Fibroblast of lung (primary cell): ENCODE measurements around the gene SLC44A5. TPM values are rescaled to one million over a fixed set of nuclear protein-coding genes. Genes with fewer than 3 reads are reported as not detected.
"Not testable (repeated sequence)": the region's sequence is repeated elsewhere in the genome, so short reads cannot be mapped to it uniquely, and the experiment has no call there.

Source experiments
- DNase-seq, 2 donors: peaks; one replicate each; pipeline versions ENCODE4 v3.0.0 to v3.0.0-alpha.2; 2010; ENCODE audit warnings: low read depth in 2 of 2
- H2AFZ ChIP-seq: 2 replicates; pipeline ENCODE4 v1.5.1; 2012; ENCODE audit warnings: low read length, control low read depth, inconsistent platforms
- H3K27ac ChIP-seq: 2 replicates; pipeline ENCODE4 v1.5.1; 2011; ENCODE audit warnings: low read length, control low read depth; ENCODE audit not compliant: insufficient read depth
- H3K27me3 ChIP-seq: 2 replicates; pipeline ENCODE4 v1.5.1; 2011; ENCODE audit warnings: mild to moderate bottlenecking, low read length; ENCODE audit not compliant: control insufficient read depth, insufficient read depth
- H3K36me3 ChIP-seq: 2 replicates; pipeline ENCODE4 v1.5.1; 2011; ENCODE audit warnings: low read length; ENCODE audit not compliant: control insufficient read depth, insufficient read depth
- H3K4me1 ChIP-seq: 2 replicates; pipeline ENCODE4 v1.5.1; 2011; ENCODE audit warnings: low read length; ENCODE audit not compliant: control insufficient read depth, insufficient read depth; ENCODE audit errors: extremely low read depth
- H3K4me2 ChIP-seq: 2 replicates; pipeline ENCODE4 v1.5.1; 2011; ENCODE audit warnings: low read length, control low read depth; ENCODE audit not compliant: insufficient read depth; ENCODE audit errors: extremely low read depth
- H3K4me3 ChIP-seq, 4 experiments: fragments of 200-600 bp in 1 of 4; sonication (generic) in 1 of 4; replicated peaks in 1 of 4; 2 replicates each; pipeline ENCODE4 v1.5.1; 2011 to 2016; ENCODE audit warnings: low read length in 4 of 4, low read depth in 3 of 4, mild to moderate bottlenecking in 3 of 4, control low read depth in 2 of 4, inconsistent platforms in 1 of 4, mixed read lengths in 1 of 4; ENCODE audit not compliant: insufficient read depth in 1 of 4; ENCODE audit errors: control extremely low read depth in 1 of 4
- H3K79me2 ChIP-seq: 2 replicates; pipeline ENCODE4 v1.5.1; 2012; ENCODE audit warnings: mild to moderate bottlenecking, low read length, inconsistent platforms; ENCODE audit not compliant: control insufficient read depth, insufficient read depth
- H3K9ac ChIP-seq: 2 replicates; pipeline ENCODE4 v1.5.1; 2011; ENCODE audit warnings: mild to moderate bottlenecking, low read length, control low read depth; ENCODE audit not compliant: insufficient read depth
- H3K9me3 ChIP-seq: 2 replicates; pipeline ENCODE4 v1.5.1; 2012; ENCODE audit warnings: low read depth, low read length; ENCODE audit not compliant: control insufficient read depth, insufficient read depth
- H4K20me1 ChIP-seq: 2 replicates; pipeline ENCODE4 v1.5.1; 2011; ENCODE audit warnings: low read length; ENCODE audit not compliant: control insufficient read depth, insufficient read depth; ENCODE audit errors: extremely low read depth
- EZH2 ChIP-seq: IDR thresholded peaks from 2 replicates; pipeline ENCODE4 v1.5.1; 2012; ENCODE audit warnings: low read length, control low read depth, mild to moderate bottlenecking; ENCODE audit errors: missing control alignments
- polyA plus RNA-seq, 2 donors: library from polyadenylated mRNA; depleted of rRNA in 1 of 2; stranded (reverse) in 1 of 2; unstranded in 1 of 2; fragments of >200 nt; gene quantifications; 2 replicates each; pipeline ENCODE4 v1.2.1, GENCODE V29; 2011 to 2012; ENCODE audit warnings: missing spikeins in 1 of 2
- total RNA-seq: library from RNA; depleted of rRNA; stranded (reverse); fragments of >200 nt; gene quantifications from 2 replicates; pipeline ENCODE4 v1.2.1, GENCODE V29; 2014
- TF ChIP-seq, protein P1 (sequence below), 2 donors: IDR thresholded peaks in 1 of 2; conservative IDR thresholded peaks in 1 of 2; 1 replicate in 1 of 2; 2 replicates in 1 of 2; pipeline ENCODE4 v1.5.1; 2011 to 2012; ENCODE audit warnings: low read length in 2 of 2, control low read depth in 1 of 2, inconsistent platforms in 1 of 2, low read depth in 1 of 2, mild to moderate bottlenecking in 1 of 2

SLC44A5 gene
- total and polyA plus RNA-seq, 2 donors (not counting 1 experiment from before 2014, with no cell fraction given): under 0.01 to 0.03 TPM

DNA sequence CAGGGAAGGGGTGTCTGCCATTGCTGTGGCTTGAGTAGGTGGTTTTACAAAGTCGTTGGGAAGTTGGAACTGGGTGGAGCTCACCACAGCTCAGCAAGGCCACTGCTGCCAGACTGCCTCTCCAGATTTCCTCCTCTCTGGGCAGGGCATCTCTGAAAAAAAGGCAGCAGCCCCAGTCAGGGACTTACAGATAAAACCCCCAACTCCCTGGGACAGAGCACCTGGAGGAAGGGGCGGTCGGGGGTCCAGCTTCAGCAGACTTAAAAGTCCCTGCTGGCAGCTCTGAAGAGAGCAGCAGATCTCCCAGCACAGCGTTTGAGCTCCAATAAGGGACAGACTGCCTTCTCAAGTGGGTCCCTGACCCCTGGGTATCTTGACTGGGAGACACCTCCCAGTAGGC, 352.6 kb downstream of the SLC44A5 start:
- no peak for DNase-seq
- Histone ChIP-seq H3K4me1 (no peaks in the 10 kb centered on the region), H3K79me2 (no peaks in the 10 kb centered on the region)

GRCh38 chr1:75257424-75257823, 353.5 kb downstream of the SLC44A5 start:
- Histone ChIP-seq H3K27me3 (no peaks in the 10 kb centered on the region), H3K27ac (no peak overlapping the region), H4K20me1 (no peaks in the 10 kb centered on the region), H2AFZ (no peak overlapping the region), H3K9ac (no peak overlapping the region), H3K36me3 (no peaks in the 10 kb centered on the region), H3K4me3 (no peak overlapping the region), H3K4me1 (no peaks in the 10 kb centered on the region), H3K9me3 (no peaks in the 10 kb centered on the region), H3K4me2 (no peak overlapping the region), H3K79me2 (no peaks in the 10 kb centered on the region)
- DNase-seq: no peak
- TF ChIP-seq, protein P1, sequence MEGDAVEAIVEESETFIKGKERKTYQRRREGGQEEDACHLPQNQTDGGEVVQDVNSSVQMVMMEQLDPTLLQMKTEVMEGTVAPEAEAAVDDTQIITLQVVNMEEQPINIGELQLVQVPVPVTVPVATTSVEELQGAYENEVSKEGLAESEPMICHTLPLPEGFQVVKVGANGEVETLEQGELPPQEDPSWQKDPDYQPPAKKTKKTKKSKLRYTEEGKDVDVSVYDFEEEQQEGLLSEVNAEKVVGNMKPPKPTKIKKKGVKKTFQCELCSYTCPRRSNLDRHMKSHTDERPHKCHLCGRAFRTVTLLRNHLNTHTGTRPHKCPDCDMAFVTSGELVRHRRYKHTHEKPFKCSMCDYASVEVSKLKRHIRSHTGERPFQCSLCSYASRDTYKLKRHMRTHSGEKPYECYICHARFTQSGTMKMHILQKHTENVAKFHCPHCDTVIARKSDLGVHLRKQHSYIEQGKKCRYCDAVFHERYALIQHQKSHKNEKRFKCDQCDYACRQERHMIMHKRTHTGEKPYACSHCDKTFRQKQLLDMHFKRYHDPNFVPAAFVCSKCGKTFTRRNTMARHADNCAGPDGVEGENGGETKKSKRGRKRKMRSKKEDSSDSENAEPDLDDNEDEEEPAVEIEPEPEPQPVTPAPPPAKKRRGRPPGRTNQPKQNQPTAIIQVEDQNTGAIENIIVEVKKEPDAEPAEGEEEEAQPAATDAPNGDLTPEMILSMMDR (conservative IDR thresholded peaks at IDR 0.05 in 1 of 2, IDR thresholded peaks at IDR 0.05 in 1 of 2; ENCODE audit: low read depth in 1 of 2, low read length in 2 of 2): no peak
- no peak for TF ChIP-seq EZH2

More for the DNA sequence above, 352.6 kb downstream of the SLC44A5 start:
- Histone ChIP-seq H2AFZ (no peak overlapping the region), H4K20me1 (no peaks in the 10 kb centered on the region), H3K4me2 (no peak overlapping the region), H3K36me3 (no peaks in the 10 kb centered on the region), H3K27me3 (no peaks in the 10 kb centered on the region), H3K9ac (no peak overlapping the region), H3K4me3 (no peak overlapping the region), H3K9me3 (no peaks in the 10 kb centered on the region), H3K27ac (no peak overlapping the region)
- no peak for TF ChIP-seq EZH2
- TF ChIP-seq, protein P1 (conservative IDR thresholded peaks at IDR 0.05 in 1 of 2, IDR thresholded peaks at IDR 0.05 in 1 of 2; ENCODE audit: low read depth in 1 of 2, low read length in 2 of 2): no peak

DNA sequence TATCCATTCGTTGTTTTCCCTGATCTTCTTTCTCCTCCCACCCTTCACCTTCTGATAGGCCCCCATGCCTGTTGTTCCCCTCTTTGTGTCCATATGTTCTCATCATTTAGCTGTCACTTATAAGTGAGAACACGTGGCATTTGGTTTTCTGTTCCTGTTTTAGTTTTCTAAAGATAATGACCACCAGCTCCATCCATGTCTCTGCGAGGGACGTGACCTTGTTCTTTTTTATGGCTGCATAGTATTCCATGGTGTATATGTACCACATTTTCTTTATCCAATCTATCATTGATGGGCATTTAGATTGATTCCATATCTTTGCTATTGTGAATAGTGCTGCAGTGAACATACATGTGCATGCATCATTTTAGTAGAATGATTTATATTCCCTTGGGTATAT, 360.8 kb downstream of the SLC44A5 start:
- not testable (repeated sequence) for H3K36me3 ChIP-seq, H3K4me1 ChIP-seq, H3K79me2 ChIP-seq, H3K27ac ChIP-seq, H3K9ac ChIP-seq, H2AFZ ChIP-seq, H3K27me3 ChIP-seq, H3K9me3 ChIP-seq, H3K4me3 ChIP-seq, H4K20me1 ChIP-seq, DNase-seq, H3K4me2 ChIP-seq
